Suprapubic skin (tissue), 3 donors: ENCODE results near the gene LRRC9.

Source experiments
- CTCF ChIP-seq, 2 donors: fragments of 200-600 bp in 1 of 2; fragments of 450-650 bp in 1 of 2; sonication (generic) in 1 of 2; IDR thresholded peaks; one replicate each; pipeline ENCODE4 v1.5.1; 2016 to 2019; ENCODE audit warnings: antibody characterized with exemption in 2 of 2, mild to moderate bottlenecking in 1 of 2, moderate library complexity in 1 of 2
- EP300 ChIP-seq: sonication (generic); formaldehyde crosslinking; IDR thresholded peaks from one replicate; pipeline ENCODE4 v1.6.1; 2017; ENCODE audit warnings: antibody characterized with exemption
- POLR2A ChIP-seq, 2 donors: fragments of 450-650 bp; IDR thresholded peaks; one replicate each; pipeline ENCODE4 v1.6.1; 2017; ENCODE audit warnings: antibody characterized with exemption in 2 of 2, mild to moderate bottlenecking in 2 of 2, moderate library complexity in 2 of 2

DNA sequence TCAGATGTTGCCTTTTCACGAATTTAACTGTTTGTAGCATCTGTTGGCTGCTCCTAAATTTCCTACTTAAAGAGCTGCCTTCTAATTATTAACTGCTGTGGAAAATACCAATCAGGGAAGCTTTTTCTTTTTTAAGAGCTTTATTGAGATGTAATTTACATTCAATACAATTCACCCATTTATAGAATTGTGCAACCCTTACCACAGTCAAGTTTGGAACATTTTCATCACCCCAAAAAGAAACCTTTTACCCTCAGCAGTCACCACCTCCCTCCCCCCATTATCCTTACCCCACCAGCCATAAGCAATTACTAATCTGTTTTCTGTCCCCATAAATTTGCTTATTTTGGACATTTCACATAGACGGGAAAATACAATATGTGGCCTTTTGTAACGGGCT, 173.1 kb downstream of the LRRC9 start:
- TF ChIP-seq CTCF (IDR thresholded peaks at IDR 0.05) (no peak), EP300 (no peak), POLR2A (IDR thresholded peaks at IDR 0.05) (no peak)
